Activated CD8-positive, alpha-beta T cell treated with anti-CD3 and anti-CD28 coated beads, Interleukin-2, amount 10 ng/mL, durations not matched to agents 7 days and 5 days (primary cell): ENCODE results near the gene MMP25. TPM values are rescaled to one million over a fixed set of nuclear protein-coding genes. Genes with fewer than 3 reads are reported as not detected.

Experiments
- ATAC-seq: fragments of 150-1000 bp; cut with Tn5 transposase; one replicate; pipeline ENCODE4 v1.10.0; 2021; ENCODE audit warnings: moderate library complexity
- CTCF ChIA-PET: fragments of 350-600 bp; sonication (Branson Sonifier 250); formaldehyde crosslinking; loops from one replicate; lab custom pipeline; 2021; ENCODE audit warnings: antibody characterized with exemption; lab: Charles Lee
- POLR2A ChIA-PET: fragments of 350-600 bp; sonication (Branson Sonifier 250); formaldehyde crosslinking; loops from one replicate; lab custom pipeline; 2021; ENCODE audit warnings: antibody characterized with exemption; lab: Charles Lee
- DNase-seq: peaks from one replicate; pipeline ENCODE4 v3.0.0-alpha.2; 2020
- H3K27ac Mint-ChIP-seq: one replicate; pipeline ENCODE4 v1.8.0; 2021; ENCODE audit warnings: mild to moderate bottlenecking, mixed read lengths
- H3K27me3 Mint-ChIP-seq: one replicate; pipeline ENCODE4 v1.8.0; 2021; ENCODE audit warnings: low read depth, mixed read lengths
- H3K36me3 Mint-ChIP-seq: one replicate; pipeline ENCODE4 v1.8.0; 2021; ENCODE audit warnings: low read depth, mixed read lengths
- H3K4me1 Mint-ChIP-seq: one replicate; pipeline ENCODE4 v1.8.0; 2021; ENCODE audit warnings: low read depth, mixed read lengths
- H3K4me3 Mint-ChIP-seq: one replicate; pipeline ENCODE4 v1.8.0; 2021; ENCODE audit warnings: mild to moderate bottlenecking, mixed read lengths
- H3K9me3 Mint-ChIP-seq: one replicate; pipeline ENCODE4 v1.8.0; 2022; ENCODE audit warnings: mixed read lengths; ENCODE audit not compliant: insufficient read depth
- total RNA-seq, 2 experiments: library from RNA; stranded (reverse); gene quantifications; one replicate each; pipeline ENCODE4 v1.2.3, GENCODE V29; 2021

Gene MMP25
- total RNA-seq, 2 experiments from 2014 or later: 58.0 to 66.1 TPM

DNA sequence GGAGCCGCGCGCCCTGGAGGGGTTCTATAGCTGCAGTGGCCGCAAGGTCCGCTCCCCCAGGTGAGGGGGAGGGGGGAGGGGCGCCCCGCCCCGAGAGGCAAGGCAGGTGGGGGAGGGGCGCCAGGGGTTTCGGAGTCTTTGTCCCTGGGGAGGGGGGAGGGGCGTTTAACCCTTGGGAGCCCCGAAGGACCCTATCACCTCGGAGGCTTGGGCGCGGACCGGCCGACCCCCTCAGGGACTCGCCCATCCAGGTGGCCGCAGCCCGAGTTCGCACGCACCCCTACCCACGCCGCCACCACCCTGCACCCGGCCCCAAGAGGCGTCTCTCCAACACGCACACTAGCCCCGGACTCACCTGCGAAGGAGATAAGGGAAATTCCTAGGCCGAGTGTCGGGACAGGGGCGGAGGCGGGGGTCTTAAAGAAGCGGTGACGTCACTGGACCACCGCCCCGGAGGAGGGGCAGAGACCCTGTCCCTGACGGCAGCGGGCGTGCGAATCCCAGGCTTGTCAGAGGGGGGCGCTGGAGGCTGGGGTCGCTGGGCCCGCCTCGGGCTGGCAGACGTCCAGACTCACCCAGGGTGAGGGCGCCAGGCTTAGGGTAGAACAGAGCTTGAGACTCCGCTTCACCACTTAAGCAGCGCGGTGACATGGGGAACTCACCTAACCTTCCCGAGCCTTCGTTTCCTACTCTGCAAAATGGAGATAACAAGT lies 28.4 kb upstream of the MMP25 start, which contains the start of gene CLDN6:
TSS of gene CLDN6 (minus strand) at position 390 of the 713 bp plus-strand sequence. CDS start 2,162 bp downstream, outside the sequence.
- ChIA-PET CTCF (interaction anchor here (7.2 kb wide), 1 partner anchor 14 kb away, joined by 105 read pairs; no protein-coding TSS in a partner anchor), POLR2A (interaction anchor here (1.5 kb wide), 1 partner anchor 38 kb away, joined by 3 read pairs; the partner anchor contains the start of gene PKMYT1)
- no peak within 1 kb of the TSS for H3K27ac Mint-ChIP-seq
- H3K27me3 Mint-ChIP-seq: peaks cover 18% of the 10 kb centered on the region
- peak; percentile 42 for DNase-seq
- H3K36me3 Mint-ChIP-seq: peaks cover 5% of the 10 kb centered on the region
- H3K9me3 Mint-ChIP-seq: no peaks in the 10 kb centered on the region
- H3K4me1 Mint-ChIP-seq: peaks cover 34% of the 10 kb centered on the region
- no peak within 1 kb of the TSS for H3K4me3 Mint-ChIP-seq
- ATAC-seq: no peak

GRCh38 chr16:3019594-3020246 lies 26.6 kb upstream of the MMP25 start:
- Mint-ChIP-seq H3K36me3 (peaks cover 7% of the 10 kb centered on the region), H3K27me3 (peaks cover 13% of the 10 kb centered on the region), H3K4me3 (peak overlapping the region; percentile 85), H3K27ac (peak overlapping the region; percentile 57), H3K9me3 (no peaks in the 10 kb centered on the region), H3K4me1 (peaks cover 46% of the 10 kb centered on the region)
- POLR2A ChIA-PET: interaction anchor here (0.8 to 4.8 kb wide), 4 partner anchors 9 to 40 kb away, joined by 4 to 20 read pairs (median 4); partner anchors contain the start of gene PKMYT1
- CTCF ChIA-PET: interaction anchor here (0.7 to 7.2 kb wide), 5 partner anchors 12 to 278 kb away, joined by 3 to 105 read pairs (median 14); no protein-coding TSS in a partner anchor
- no peak for DNase-seq
- no peak for ATAC-seq

GRCh38 chr16:3020247-3020603 lies 26.1 kb upstream of the MMP25 start, which contains the start of gene TNFRSF12A:
TNFRSF12A (plus strand) TSS chr16:3020368; CDS start chr16:3020398, 30 bp downstream.
- Mint-ChIP-seq H3K4me1 (peaks cover 48% of the 10 kb centered on the region), H3K4me3 (peak within 1 kb of the TSS; percentile 85), H3K9me3 (no peaks in the 10 kb centered on the region), H3K27ac (peak within 1 kb of the TSS; percentile 94), H3K27me3 (peaks cover 13% of the 10 kb centered on the region), H3K36me3 (peaks cover 7% of the 10 kb centered on the region)
- ChIA-PET CTCF (interaction anchor here (1.2 to 7.2 kb wide), 5 partner anchors 11 to 38 kb away, joined by 3 to 105 read pairs (median 14); no protein-coding TSS in a partner anchor), POLR2A (interaction anchor here (0.8 to 4.8 kb wide), 4 partner anchors 10 to 40 kb away, joined by 4 to 20 read pairs (median 4); partner anchors contain the start of gene PKMYT1)
- peak; percentile 45 for ATAC-seq
- peak; percentile 78 for DNase-seq

DNA sequence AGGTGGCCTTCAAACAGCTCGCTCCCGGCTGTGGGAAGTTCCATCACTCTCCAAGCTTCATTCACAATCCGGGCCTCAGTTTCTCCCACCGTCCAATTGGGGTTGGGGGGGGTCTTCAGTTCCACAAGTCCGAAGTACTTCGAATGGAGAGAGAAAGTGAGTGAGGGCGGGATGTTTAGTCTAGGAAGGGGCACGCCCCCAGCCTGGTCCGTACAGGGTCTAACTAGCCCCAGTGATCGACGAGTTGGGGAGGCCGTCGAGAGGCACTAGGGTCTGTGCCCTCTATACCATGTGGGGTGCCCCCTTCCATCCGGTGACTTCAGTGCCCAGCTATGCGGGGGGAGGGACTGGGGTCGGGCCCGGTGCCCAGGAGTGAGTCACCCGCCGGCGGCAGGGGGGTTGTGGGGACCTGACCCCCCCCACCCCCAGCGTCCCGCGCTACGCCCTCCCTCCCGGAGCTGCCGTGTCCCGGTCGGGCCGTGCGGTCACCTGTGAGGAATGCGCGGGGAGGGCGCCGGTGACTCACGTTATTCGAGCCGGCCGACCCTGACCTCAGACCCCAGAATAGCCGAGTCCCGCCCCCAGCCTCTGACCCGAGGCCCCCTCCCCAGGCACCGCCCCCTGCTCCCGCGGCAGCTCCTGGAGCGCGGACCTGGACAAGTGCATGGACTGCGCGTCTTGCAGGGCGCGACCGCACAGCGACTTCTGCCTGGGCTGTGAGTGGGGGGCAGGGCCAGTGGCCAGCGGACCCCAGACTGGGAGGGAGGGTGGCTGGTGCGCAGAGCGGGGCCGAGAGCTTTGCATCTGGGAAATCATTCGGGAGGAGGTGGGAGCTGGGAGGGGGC lies 25.5 kb upstream of the MMP25 start:
- H3K36me3 Mint-ChIP-seq: peaks cover 11% of the 10 kb centered on the region
- H3K27ac Mint-ChIP-seq: peak overlapping the region; percentile 94
- H3K27me3 Mint-ChIP-seq: peaks cover 13% of the 10 kb centered on the region
- peak; percentile 52 for DNase-seq
- H3K4me1 Mint-ChIP-seq: peaks cover 53% of the 10 kb centered on the region
- no peaks in the 10 kb centered on the region for H3K9me3 Mint-ChIP-seq
- peak; percentile 10 for ATAC-seq
- ChIA-PET POLR2A (interaction anchor here (0.8 to 4.8 kb wide), 3 partner anchors 10 to 41 kb away, joined by 4 to 20 read pairs (median 4); partner anchors contain the start of gene PKMYT1), CTCF (interaction anchor here (1.0 to 7.2 kb wide), 7 partner anchors 11 to 109 kb away, joined by 3 to 105 read pairs (median 7); partner anchors contain the start of gene PAQR4)
- H3K4me3 Mint-ChIP-seq: peak overlapping the region; percentile 85

DNA sequence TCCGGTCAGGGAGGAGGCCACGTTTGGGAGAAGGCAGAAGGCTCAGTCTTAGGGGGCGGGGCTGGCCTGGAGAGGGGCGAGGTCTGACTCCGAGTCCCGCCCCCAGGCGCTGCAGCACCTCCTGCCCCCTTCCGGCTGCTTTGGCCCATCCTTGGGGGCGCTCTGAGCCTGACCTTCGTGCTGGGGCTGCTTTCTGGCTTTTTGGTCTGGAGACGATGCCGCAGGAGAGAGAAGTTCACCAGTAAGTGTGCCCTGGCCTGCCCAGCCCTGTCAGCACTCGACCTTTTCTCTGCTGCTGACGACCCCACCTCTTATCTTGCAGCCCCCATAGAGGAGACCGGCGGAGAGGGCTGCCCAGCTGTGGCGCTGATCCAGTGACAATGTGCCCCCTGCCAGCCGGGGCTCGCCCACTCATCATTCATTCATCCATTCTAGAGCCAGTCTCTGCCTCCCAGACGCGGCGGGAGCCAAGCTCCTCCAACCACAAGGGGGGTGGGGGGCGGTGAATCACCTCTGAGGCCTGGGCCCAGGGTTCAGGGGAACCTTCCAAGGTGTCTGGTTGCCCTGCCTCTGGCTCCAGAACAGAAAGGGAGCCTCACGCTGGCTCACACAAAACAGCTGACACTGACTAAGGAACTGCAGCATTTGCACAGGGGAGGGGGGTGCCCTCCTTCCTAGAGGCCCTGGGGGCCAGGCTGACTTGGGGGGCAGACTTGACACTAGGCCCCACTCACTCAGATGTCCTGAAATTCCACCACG lies 24.7 kb upstream of the MMP25 start:
- POLR2A ChIA-PET: interaction anchor here (0.7 to 4.8 kb wide), 3 partner anchors 12 to 42 kb away, joined by 3 to 20 read pairs (median 4); partner anchors contain the start of gene PKMYT1
- peaks cover 53% of the 10 kb centered on the region for H3K4me1 Mint-ChIP-seq

GRCh38 chr16:3022208-3022683 lies 24.1 kb upstream of the MMP25 start:
- Mint-ChIP-seq H3K27ac (peak overlapping the region; percentile 94), H3K36me3 (peaks cover 25% of the 10 kb centered on the region), H3K27me3 (peaks cover 7% of the 10 kb centered on the region), H3K4me3 (peak overlapping the region; percentile 85), H3K4me1 (peaks cover 53% of the 10 kb centered on the region), H3K9me3 (no peaks in the 10 kb centered on the region)
- peak; percentile 83 for DNase-seq
- ATAC-seq: no peak
- CTCF ChIA-PET: interaction anchor here (0.9 to 7.2 kb wide), 6 partner anchors 9 to 75 kb away, joined by 3 to 105 read pairs (median 6); partner anchors contain the start of gene PAQR4
- POLR2A ChIA-PET: interaction anchor here (0.7 to 4.8 kb wide), 3 partner anchors 11 to 43 kb away, joined by 3 to 20 read pairs (median 3); partner anchors contain the start of gene IL32

More for the DNA sequence above, 24.7 kb upstream of the MMP25 start:
- Mint-ChIP-seq H3K4me3 (peak overlapping the region; percentile 85), H3K36me3 (peaks cover 19% of the 10 kb centered on the region), H3K27ac (peak overlapping the region; percentile 94), H3K27me3 (peaks cover 11% of the 10 kb centered on the region), H3K9me3 (no peaks in the 10 kb centered on the region)
- DNase-seq: peak; percentile 81
- CTCF ChIA-PET: interaction anchor here (1.0 to 7.2 kb wide), 8 partner anchors 10 to 108 kb away, joined by 3 to 105 read pairs (median 6); partner anchors contain the start of gene PAQR4
- ATAC-seq: peak; percentile 24

DNA sequence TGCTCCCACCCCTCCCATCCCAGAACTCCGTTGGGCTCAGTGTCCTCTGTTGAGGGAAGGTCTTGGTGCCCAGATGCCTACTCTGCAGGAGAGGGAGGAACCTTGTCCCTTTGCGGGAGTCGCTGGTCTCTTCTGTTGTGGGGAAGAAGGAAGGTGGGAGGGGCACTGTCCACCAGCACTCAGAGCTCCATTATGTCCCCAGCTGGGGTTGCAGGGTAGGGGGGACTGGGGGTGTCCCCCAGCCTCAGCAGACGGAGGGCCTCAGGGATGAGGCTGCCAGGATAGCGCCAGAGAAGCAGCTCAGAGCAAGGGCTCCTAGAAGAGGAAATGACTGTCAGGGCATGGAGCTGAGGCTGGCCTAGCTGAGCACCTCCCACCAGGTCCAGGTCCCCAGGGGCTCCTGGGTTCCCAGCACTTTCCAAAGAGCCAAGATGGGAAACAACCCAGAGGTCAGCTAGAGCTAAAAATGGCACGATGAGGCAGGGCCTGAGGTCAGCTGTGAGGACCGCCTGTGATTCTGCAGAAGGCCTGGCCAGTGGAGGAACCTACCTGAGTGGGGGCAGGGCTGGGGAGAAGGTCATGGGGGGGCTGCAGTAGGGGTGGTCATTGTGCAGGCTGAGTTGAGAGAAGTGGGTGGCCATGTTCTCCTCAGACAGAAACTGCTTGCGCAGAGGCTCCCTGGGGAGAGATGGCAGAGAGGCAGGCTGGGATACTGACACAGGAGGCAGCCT lies 23.5 kb upstream of the MMP25 start:
- POLR2A ChIA-PET: interaction anchor here (1.3 to 4.8 kb wide), 2 partner anchors 11 to 42 kb away, joined by 3 to 20 read pairs; partner anchors contain the start of gene IL32
- H3K9me3 Mint-ChIP-seq: no peaks in the 10 kb centered on the region
- H3K36me3 Mint-ChIP-seq: peaks cover 25% of the 10 kb centered on the region
- peak overlapping the region; percentile 94 for H3K27ac Mint-ChIP-seq
- DNase-seq: peak; percentile 46
- peak overlapping the region; percentile 85 for H3K4me3 Mint-ChIP-seq
- ATAC-seq: no peak
- CTCF ChIA-PET: interaction anchor here (0.8 to 7.2 kb wide), 10 partner anchors 9 to 136 kb away, joined by 3 to 105 read pairs (median 6); partner anchors contain the start of gene PAQR4
- H3K27me3 Mint-ChIP-seq: peaks cover 6% of the 10 kb centered on the region
- H3K4me1 Mint-ChIP-seq: peaks cover 56% of the 10 kb centered on the region

DNA sequence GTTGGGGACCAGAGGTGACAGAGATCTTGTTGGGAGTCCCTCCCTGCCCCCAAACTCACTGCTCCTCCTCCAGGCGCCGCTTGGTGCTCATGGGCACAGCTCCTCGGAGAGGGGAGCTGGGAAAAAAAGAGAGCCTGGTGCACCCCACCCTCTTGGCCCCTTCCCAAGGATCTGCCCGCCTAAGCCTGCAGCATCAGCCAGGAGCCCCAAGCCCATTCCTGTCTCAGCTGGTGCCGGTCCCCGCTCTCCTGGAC lies 23.0 kb upstream of the MMP25 start:
- no peaks in the 10 kb centered on the region for H3K9me3 Mint-ChIP-seq

DNA sequence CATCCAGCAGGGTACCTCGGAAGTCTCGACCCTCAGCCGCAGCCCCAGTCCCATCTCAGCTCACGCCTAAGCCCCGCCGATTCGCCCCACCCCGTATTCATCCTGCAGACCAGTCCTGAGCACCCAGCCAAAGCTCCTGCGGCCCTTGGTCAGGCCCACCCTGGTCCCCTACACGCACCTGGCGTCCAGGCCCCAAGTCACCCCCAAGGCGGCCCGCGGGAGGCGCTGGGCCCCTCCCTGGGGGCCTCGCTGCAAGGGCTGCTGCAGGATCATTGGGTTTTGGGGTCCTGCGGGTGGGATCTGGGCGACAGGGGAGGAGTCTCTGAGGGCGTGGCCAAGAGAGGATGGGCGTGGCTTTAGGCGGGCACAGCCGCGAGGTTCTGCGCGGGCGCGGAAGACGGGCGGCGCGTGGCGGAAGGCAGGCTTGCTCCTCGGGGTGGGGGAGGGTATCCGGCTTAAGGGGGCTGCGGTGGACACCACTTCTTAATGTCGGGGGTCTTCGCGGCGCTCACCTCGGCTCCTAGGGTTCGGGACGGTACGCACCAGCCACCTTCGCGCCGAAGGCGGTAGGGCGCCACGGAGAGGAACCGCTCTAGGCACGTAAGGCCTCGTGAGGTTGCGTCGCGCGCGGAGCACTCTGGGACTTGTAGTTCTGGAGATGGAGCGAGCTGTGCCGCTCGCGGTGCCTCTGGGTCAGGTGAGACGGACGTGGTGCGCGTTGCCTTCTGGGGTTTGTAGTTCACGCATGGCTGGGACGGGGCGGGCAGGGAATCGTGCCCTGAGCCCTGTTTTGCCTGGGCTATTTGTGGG lies 22.5 kb upstream of the MMP25 start, which contains the start of the genes HCFC1R1 and THOC6:
TSS of gene HCFC1R1 (minus strand) at position 274 of the 810 bp plus-strand sequence. CDS start at position 273, 1 bp downstream.
TSS of gene THOC6 (plus strand) at position 367 of the 810 bp plus-strand sequence. CDS start at position 659, 292 bp downstream.
- ChIA-PET CTCF (interaction anchor here (0.6 to 7.2 kb wide), 7 partner anchors 8 to 135 kb away, joined by 3 to 105 read pairs (median 6); no protein-coding TSS in a partner anchor), POLR2A (interaction anchor here (0.7 to 4.8 kb wide), 4 partner anchors 10 to 134 kb away, joined by 3 to 20 read pairs (median 3); partner anchors contain the start of gene IL32)
- H3K9me3 Mint-ChIP-seq: no peaks in the 10 kb centered on the region
- peaks cover 3% of the 10 kb centered on the region for H3K27me3 Mint-ChIP-seq
- peak within 1 kb of the TSS; percentile 85 for H3K4me3 Mint-ChIP-seq
- DNase-seq (peak; percentile 98), ATAC-seq (peak; percentile 80)
- H3K27ac Mint-ChIP-seq: peak within 1 kb of the TSS; percentile 94
- peaks cover 56% of the 10 kb centered on the region for H3K4me1 Mint-ChIP-seq
- peaks cover 25% of the 10 kb centered on the region for H3K36me3 Mint-ChIP-seq

More for the DNA sequence above, 23.0 kb upstream of the MMP25 start:
- peaks cover 6% of the 10 kb centered on the region for H3K27me3 Mint-ChIP-seq
- H3K4me3 Mint-ChIP-seq: peak overlapping the region; percentile 85
- H3K27ac Mint-ChIP-seq: peak overlapping the region; percentile 94
- H3K4me1 Mint-ChIP-seq: peaks cover 55% of the 10 kb centered on the region
- CTCF ChIA-PET: interaction anchor here (0.8 to 7.2 kb wide), 7 partner anchors 8 to 135 kb away, joined by 3 to 105 read pairs (median 6); no protein-coding TSS in a partner anchor
- no peak for DNase-seq
- no peak for ATAC-seq
- POLR2A ChIA-PET: interaction anchor here (1.3 to 4.8 kb wide), 2 partner anchors 10 to 42 kb away, joined by 3 to 20 read pairs; partner anchors contain the start of gene IL32
- H3K36me3 Mint-ChIP-seq: peaks cover 25% of the 10 kb centered on the region
